ENCODE measurements around the gene CSRP1.

DNA sequence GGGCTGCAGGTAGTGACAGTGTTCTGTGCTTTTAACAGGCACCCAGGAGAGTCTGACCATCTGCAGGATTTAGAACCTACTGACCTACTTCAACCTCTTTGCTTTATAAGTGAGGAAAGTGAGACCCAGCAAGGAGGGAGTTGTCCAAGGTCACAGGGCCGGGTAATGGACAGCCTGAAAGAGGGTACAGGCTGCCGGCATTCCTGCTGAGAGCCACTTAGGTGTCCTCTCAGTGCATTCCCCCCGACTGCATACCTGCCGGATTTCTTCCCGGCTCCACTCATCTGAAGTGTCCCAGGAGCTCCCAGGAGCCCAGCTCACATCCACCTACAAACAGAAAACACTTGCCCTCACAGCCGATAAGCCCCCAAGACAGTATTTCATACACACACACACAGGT is 51.8 kb downstream of the CSRP1 start:
- TF ChIP-seq, protein P1, sequence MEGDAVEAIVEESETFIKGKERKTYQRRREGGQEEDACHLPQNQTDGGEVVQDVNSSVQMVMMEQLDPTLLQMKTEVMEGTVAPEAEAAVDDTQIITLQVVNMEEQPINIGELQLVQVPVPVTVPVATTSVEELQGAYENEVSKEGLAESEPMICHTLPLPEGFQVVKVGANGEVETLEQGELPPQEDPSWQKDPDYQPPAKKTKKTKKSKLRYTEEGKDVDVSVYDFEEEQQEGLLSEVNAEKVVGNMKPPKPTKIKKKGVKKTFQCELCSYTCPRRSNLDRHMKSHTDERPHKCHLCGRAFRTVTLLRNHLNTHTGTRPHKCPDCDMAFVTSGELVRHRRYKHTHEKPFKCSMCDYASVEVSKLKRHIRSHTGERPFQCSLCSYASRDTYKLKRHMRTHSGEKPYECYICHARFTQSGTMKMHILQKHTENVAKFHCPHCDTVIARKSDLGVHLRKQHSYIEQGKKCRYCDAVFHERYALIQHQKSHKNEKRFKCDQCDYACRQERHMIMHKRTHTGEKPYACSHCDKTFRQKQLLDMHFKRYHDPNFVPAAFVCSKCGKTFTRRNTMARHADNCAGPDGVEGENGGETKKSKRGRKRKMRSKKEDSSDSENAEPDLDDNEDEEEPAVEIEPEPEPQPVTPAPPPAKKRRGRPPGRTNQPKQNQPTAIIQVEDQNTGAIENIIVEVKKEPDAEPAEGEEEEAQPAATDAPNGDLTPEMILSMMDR (IDR thresholded peaks at IDR 0.05) = no peak
- no peak for TF ChIP-seq POLR2A (IDR thresholded peaks at IDR 0.05)

Data from right lobe of liver (tissue), 4 donors.